Measurements from ENCODE around the gene AP4M1.
"Not testable (repeated sequence)": the region's sequence is repeated elsewhere in the genome, so short reads cannot be mapped to it uniquely, and the experiment has no call there.

Gene AP4M1

GRCh38 chr7:100141555-100141949 is 40.1 kb downstream of the AP4M1 start:
- DNase-seq (ENCODE audit: low spot score): no peak
- no peak for TF ChIP-seq CTCF (IDR thresholded peaks at IDR 0.05; ENCODE audit: borderline replicate concordance, control extremely low read depth, extremely low read depth, insufficient read depth, missing control alignments)
- in situ Hi-C loops (cut with MboI; ENCODE audit: low sequenced_read_pairs, unreplicated experiment): no loop called here

- DNase-seq (ENCODE audit: low spot score): no peak
- TF ChIP-seq CTCF (IDR thresholded peaks at IDR 0.05; ENCODE audit: borderline replicate concordance, control extremely low read depth, extremely low read depth, insufficient read depth, missing control alignments): no peak
- in situ Hi-C loops (cut with MboI; ENCODE audit: low sequenced_read_pairs, unreplicated experiment): no loop called here
Observed at GRCh38 chr7:100142461-100142860, 41.0 kb downstream of the AP4M1 start.

- in situ Hi-C loops (cut with MboI; ENCODE audit: low sequenced_read_pairs, unreplicated experiment): not testable (repeated sequence)
Observed at GRCh38 chr7:100146350-100146749, 44.9 kb downstream of the AP4M1 start.

GRCh38 chr7:100147278-100147677 is 45.8 kb downstream of the AP4M1 start:
- in situ Hi-C loops (cut with MboI; ENCODE audit: low sequenced_read_pairs, unreplicated experiment): no loop called here
- TF ChIP-seq CTCF (IDR thresholded peaks at IDR 0.05; ENCODE audit: borderline replicate concordance, control extremely low read depth, extremely low read depth, insufficient read depth, missing control alignments): no peak
- DNase-seq (ENCODE audit: low spot score): no peak

More at GRCh38 chr7:100146350-100146749, 44.9 kb downstream of the AP4M1 start:
- not testable (repeated sequence) for DNase-seq (ENCODE audit: low spot score)

GRCh38 chr7:100148225-100148558 is 46.7 kb downstream of the AP4M1 start:
- DNase-seq (ENCODE audit: low spot score): no peak
- in situ Hi-C loops (cut with MboI; ENCODE audit: low sequenced_read_pairs, unreplicated experiment): no loop called here
- TF ChIP-seq CTCF (IDR thresholded peaks at IDR 0.05; ENCODE audit: borderline replicate concordance, control extremely low read depth, extremely low read depth, insufficient read depth, missing control alignments): no peak

- in situ Hi-C loops (cut with MboI; ENCODE audit: low sequenced_read_pairs, unreplicated experiment): no loop called here
- no peak for TF ChIP-seq CTCF (IDR thresholded peaks at IDR 0.05; ENCODE audit: borderline replicate concordance, control extremely low read depth, extremely low read depth, insufficient read depth, missing control alignments)
- DNase-seq (ENCODE audit: low spot score): peak; percentile 98
Observed at GRCh38 chr7:100148559-100149328, 47.3 kb downstream of the AP4M1 start, which contains the start of gene LAMTOR4. TSS of gene LAMTOR4 (plus strand) at chr7:100148918. CDS start at chr7:100148973, 55 bp downstream.

- in situ Hi-C loops (cut with MboI; ENCODE audit: low sequenced_read_pairs, unreplicated experiment): no loop called here
- TF ChIP-seq CTCF (IDR thresholded peaks at IDR 0.05; ENCODE audit: borderline replicate concordance, control extremely low read depth, extremely low read depth, insufficient read depth, missing control alignments): no peak
- DNase-seq (ENCODE audit: low spot score): no peak
Observed at GRCh38 chr7:100152404-100152803, 51.0 kb downstream of the AP4M1 start.

Data from GM13976 (cell line).